Cardiac septum (tissue), 1 donor: Measurements from ENCODE around the gene YEATS4. TPM values are rescaled to one million over a fixed set of nuclear protein-coding genes. Genes with fewer than 3 reads are reported as not detected.

Source experiments
- DNase-seq: peaks from one replicate; pipeline ENCODE4 v3.0.0-alpha.2; 2020; ENCODE audit warnings: low spot score
- intact Hi-C: fragments of 100-400 bp; cut with DNase I; formaldehyde crosslinking; loops from one replicate; pipeline ENCODE4 v1.14.0; 2022
- total RNA-seq: library from RNA; stranded (reverse); fragmentation: NEBNext Ultra II Directional; extraction: Animal tissue kit (Norgen Biotek cat#: 25700); gene quantifications from one replicate; pipeline ENCODE4 v1.2.1, GENCODE V29; 2021
- donor health status: DM: no; HTN: no; CAD: no.

The YEATS4 gene
- total RNA-seq, 1 donor from 2014 or later: 14.6 TPM

DNA sequence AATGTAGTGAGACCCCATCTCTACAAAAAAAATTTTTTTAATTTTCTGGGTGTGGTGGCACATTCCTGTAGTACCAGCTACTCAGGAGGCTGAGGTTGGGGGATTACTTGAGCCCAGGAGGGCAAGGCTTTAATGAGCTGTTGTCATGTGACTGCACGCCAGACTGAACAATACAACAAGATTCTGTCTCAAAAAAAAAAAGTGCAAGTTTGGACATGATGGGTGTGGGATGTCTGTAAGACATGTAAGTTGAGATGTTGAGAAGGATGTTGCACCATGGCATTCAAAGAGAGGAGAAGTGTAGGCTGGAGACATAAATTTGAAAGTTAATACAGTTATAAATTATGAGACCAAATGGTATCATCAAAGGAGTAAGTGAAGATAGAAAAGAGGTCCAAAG is 23.5 kb downstream of the YEATS4 start:
- no peak for DNase-seq
- intact Hi-C loops: no loop called here

GRCh38 chr12:69385038-69385437 is 25.5 kb downstream of the YEATS4 start:
- no peak for DNase-seq
- intact Hi-C loops: no loop called here

DNA sequence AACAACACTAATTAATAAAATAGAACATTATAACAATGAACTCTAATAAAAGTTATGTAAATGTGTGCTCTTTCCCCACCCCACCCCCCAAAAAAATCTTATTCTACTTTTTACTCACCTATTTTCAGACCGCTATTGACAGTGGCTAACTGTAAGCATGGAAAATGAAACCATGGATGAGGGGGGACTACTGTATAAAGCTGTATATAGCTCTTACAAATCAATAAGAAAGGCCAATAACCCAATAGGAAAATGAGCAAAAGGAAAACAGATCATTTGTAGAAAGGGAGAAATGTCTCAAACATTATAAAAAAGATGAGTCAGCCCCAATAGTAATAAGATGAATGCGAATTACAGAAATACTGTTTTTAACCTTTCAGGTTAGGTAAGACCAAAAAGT is 27.4 kb downstream of the YEATS4 start:
- DNase-seq: no peak
- intact Hi-C loops: no loop called here

DNA sequence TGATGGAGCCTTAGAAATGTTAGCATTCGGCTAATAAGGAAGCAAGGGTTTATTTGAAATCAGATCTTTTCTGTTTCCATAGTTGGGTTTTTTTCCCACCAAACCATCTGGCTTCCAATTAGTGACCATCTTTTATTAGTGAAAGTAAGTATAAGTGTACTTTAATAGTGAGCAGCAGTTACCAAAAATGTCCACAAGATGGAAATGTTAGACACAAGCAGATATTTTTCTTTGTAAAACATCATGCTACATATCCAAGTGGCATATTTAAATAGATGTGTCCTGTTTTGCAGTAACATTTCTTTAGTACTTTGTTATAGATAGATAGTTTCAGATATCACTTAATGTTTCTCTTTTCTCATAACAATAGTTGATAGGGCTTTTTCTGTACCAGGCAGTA is 28.8 kb downstream of the YEATS4 start:
- intact Hi-C loops: no loop called here
- no peak for DNase-seq

GRCh38 chr12:69389831-69390230 is 30.3 kb downstream of the YEATS4 start:
- intact Hi-C loops: loop anchor here (5.0 kb wide), 1 partner anchor 182 kb away; no protein-coding TSS in a partner anchor
- no peak for DNase-seq

GRCh38 chr12:69392179-69392928 is 32.8 kb downstream of the YEATS4 start:
- no peak for DNase-seq
- intact Hi-C loops: loop anchor here (5.0 kb wide), 1 partner anchor 180 kb away; no protein-coding TSS in a partner anchor

DNA sequence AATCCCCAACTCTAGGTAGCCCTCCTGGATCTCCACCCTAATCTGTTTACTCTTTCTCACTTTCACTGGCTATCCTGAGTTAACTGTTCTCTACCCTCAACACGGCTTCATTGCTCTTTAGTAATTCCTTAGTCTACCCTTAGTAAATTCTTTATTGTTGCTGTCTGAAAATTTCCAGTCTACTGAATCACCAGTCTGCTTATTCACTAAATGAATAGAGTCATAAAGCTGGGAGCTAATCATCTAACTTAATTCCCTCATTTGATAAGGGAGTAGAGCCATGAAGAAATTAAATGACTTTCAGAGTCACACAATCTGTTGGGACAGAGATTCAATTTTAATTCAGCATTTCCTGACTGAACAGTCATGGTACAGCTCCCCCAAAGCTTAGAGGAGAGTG is 36.5 kb downstream of the YEATS4 start:
- DNase-seq: no peak
- intact Hi-C loops: no loop called here

DNA sequence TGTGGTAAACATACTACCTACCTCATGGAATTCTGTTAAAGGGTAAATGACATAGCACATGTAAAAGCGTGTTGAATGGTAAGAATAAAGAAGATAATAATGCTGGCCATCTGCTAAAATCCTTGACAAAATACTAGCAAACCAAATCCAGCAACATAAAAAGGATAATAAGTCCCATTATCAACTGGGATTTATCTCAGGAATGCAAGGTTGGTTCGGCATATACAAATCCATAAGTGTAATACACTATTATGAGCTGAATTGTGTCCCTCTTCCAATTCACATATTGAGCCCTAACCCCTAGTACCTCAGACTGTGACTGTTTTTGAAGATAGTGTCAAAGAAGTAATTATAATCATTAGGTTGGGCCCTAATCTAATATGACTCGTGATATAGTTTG is 37.4 kb downstream of the YEATS4 start:
- no peak for DNase-seq
- intact Hi-C loops: no loop called here

GRCh38 chr12:69397978-69398377 is 38.4 kb downstream of the YEATS4 start:
- intact Hi-C loops: no loop called here

DNA sequence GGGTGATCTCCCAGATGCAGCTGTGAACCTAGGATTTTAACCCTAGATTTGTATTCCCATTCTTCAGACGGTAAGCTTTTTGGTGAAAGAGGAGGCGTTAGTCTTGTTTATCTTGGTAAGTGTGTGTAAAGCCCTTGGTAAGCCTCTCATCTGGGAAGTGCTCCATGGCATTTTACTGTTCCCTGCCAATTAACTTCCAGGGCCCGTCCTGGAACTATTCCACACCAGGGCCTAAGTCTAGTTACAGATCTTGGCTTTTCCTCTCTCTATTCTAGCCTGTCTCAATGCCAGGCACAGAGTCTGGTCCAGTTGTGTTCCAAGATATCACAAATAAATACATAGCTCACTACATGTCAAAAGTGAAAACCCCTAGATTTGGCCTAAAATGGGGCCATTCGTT is 42.4 kb downstream of the YEATS4 start:
- DNase-seq: no peak
- intact Hi-C loops: no loop called here

More at GRCh38 chr12:69397978-69398377, 38.4 kb downstream of the YEATS4 start:
- DNase-seq: no peak

- no peak for DNase-seq
- intact Hi-C loops: no loop called here
Observed at GRCh38 chr12:69404851-69405565, 45.5 kb downstream of the YEATS4 start.

- DNase-seq: no peak
- intact Hi-C loops: no loop called here
Observed at GRCh38 chr12:69405566-69405865, 46.0 kb downstream of the YEATS4 start.

- no peak for DNase-seq
- intact Hi-C loops: no loop called here
Observed at GRCh38 chr12:69406217-69406616, 46.7 kb downstream of the YEATS4 start.

GRCh38 chr12:69410571-69410970 is 51.0 kb downstream of the YEATS4 start:
- intact Hi-C loops: no loop called here
- DNase-seq: no peak

- no peak for DNase-seq
- intact Hi-C loops: no loop called here
Observed at GRCh38 chr12:69412655-69413054, 53.1 kb downstream of the YEATS4 start.

- intact Hi-C loops: loop anchor here (5.0 kb wide), 1 partner anchor 157 kb away; no protein-coding TSS in a partner anchor
- DNase-seq: no peak
Observed at GRCh38 chr12:69415471-69416275, 56.1 kb downstream of the YEATS4 start.

GRCh38 chr12:69417231-69417630 is 57.7 kb downstream of the YEATS4 start:
- intact Hi-C loops: loop anchor here (5.0 kb wide), 1 partner anchor 155 kb away; no protein-coding TSS in a partner anchor
- no peak for DNase-seq

DNA sequence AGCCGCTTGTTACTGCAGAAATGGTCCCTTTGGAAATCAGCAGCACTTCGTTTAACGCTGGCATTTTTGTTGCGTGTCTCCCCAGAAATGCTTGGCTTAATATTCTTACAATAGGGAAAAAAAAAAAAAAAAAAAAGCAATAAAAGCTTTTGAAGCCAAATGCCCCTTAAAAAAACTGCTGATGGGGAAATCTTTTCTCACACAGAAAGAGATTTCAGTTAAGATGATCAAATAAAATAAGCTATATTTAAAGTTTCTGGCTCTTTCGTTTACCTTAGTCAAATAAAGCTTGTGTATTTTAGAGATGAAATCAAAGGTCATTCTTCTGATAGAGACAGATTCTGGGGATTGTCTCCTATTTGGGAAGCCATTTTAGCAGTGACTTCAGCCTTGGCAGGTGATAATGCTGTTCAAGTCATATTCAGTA is 58.2 kb downstream of the YEATS4 start:
- DNase-seq: no peak
- intact Hi-C loops: loop anchor here (5.0 kb wide), 1 partner anchor 155 kb away; no protein-coding TSS in a partner anchor

GRCh38 chr12:69419701-69420100 is 60.2 kb downstream of the YEATS4 start:
- intact Hi-C loops: loop anchor here (5.0 kb wide), 1 partner anchor 153 kb away; no protein-coding TSS in a partner anchor
- no peak for DNase-seq

DNA sequence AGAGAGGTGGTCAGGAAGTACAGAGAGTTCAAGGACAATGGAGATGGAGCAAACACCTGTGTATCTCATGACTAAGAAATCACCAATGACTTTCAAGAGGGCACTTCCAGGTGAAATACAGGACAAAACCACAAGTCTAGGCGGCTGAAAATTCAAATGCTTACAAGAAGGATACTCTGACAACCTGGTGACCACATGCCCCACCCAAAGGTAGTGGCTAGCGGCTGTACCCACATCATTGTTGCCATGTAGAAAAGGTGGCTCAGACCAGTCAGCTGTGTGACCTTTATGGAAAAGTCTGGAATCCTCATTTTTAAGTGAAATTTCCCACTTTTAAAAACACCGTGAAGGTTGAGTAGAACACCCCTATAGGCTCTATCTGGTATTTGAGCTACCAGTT is 62.0 kb downstream of the YEATS4 start:
- intact Hi-C loops: no loop called here
- no peak for DNase-seq
